NCI-H446 (cell line): Measurements from ENCODE around the gene FRMD3.

Experiments used
- DNase-seq, 2 experiments: peaks; one replicate each; lab custom pipeline; 2025; lab: John Stamatoyannopoulos, UW

The FRMD3 gene

DNA sequence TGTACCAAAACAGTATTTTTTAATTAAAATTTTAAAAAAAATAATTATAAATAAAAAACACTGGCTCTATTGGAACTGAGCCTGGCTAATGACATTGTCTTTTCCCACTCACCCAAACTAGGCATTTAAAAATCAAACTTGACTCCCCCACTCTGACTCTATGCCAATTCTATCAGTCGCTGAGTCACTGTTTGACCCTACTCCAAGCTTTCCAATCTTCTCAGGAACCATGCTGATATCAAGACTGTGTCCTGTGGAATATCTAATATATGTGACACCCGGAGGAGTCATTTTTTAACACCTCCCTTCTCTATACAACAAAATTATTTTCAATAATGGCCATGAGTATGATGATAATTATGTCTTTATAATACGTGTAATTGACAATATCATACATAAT, 303.7 kb downstream of the FRMD3 start:
- peak in 1 of 2 experiments; percentile 55 for DNase-seq

GRCh38 chr9:83233647-83234046, 304.6 kb downstream of the FRMD3 start:
- no peak for DNase-seq

DNA sequence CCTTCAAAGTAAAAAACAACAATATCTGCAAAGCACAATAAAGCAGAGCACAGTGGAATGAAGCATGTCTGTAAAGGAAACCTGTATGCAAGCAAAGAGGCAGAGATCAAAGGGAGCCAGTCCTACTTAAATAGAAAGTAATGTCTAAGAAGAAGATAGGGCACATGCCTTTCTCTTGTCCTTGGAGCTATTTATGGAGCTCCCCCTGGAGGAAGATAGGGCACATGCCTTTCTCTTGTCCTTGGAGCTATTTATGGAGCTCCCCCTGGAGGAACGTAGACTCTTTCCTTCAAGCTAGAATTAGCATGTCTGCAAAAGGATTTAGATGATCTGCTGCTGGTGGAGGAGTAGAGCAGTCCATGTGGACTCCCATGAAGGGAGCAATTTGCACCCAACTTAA, 307.2 kb downstream of the FRMD3 start:
- no peak for DNase-seq

- no peak for DNase-seq
These were observed 317.5 kb downstream of the FRMD3 start for GRCh38 chr9:83220730-83221129.

GRCh38 chr9:83219924-83220438, 318.2 kb downstream of the FRMD3 start:
- DNase-seq: no peak

- no peak for DNase-seq
These were observed 318.9 kb downstream of the FRMD3 start for GRCh38 chr9:83219154-83219923.

- DNase-seq: no peak
These were observed 319.6 kb downstream of the FRMD3 start for GRCh38 chr9:83218411-83219090.

- peak in 1 of 2 experiments; percentile 18 for DNase-seq
These were observed 328.9 kb downstream of the FRMD3 start for GRCh38 chr9:83209188-83209731.

- no peak for DNase-seq
These were observed 329.9 kb downstream of the FRMD3 start for GRCh38 chr9:83208065-83208850.

- no peak for DNase-seq
These were observed 334.2 kb downstream of the FRMD3 start for GRCh38 chr9:83204047-83204446.

GRCh38 chr9:83200531-83200930, 337.7 kb downstream of the FRMD3 start:
- no peak for DNase-seq

- no peak for DNase-seq
These were observed 338.4 kb downstream of the FRMD3 start for GRCh38 chr9:83199832-83200231.

DNA sequence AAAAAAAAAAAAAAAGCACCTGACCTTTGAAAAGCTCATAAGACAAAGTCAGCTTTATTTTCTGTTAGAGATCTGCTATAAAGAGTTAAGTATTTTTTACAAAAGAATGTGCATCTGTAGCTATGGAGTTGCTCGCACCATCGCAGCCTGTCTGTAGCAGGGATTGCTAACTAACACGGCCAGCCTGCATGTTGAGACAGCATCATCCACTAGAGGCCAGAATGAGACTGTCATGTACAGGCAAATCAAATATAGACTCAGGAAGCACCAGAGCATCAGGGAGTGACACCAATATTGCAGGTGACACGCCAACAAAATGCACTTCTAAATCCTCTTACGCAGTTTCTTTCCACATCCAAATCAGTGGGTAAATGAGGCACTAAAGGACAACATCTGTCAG, 339.0 kb downstream of the FRMD3 start:
- peak; percentile 9 to 53 for DNase-seq

GRCh38 chr9:83198371-83198770, 339.8 kb downstream of the FRMD3 start:
- DNase-seq: peak in 1 of 2 experiments; percentile 19

DNA sequence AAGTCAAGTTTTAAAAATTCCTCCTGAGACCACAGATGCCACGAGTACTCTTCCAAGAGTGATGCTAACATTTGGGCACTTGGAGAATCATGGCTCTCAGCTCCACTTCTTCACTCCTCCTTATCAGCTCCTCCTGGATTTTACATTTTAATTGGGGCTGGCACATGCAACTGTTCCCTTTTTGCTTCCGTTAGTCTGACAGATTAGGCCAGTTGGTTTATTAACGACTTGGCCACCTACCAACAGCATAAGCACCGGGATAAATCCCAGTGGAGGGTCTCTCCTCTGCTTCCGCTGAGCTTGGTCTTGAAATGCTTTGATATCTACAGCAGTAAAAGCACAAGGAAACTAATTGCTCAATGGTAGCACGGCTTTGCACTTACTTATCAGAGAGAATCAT, 340.6 kb downstream of the FRMD3 start:
- peak in 1 of 2 experiments; percentile 67 for DNase-seq

DNA sequence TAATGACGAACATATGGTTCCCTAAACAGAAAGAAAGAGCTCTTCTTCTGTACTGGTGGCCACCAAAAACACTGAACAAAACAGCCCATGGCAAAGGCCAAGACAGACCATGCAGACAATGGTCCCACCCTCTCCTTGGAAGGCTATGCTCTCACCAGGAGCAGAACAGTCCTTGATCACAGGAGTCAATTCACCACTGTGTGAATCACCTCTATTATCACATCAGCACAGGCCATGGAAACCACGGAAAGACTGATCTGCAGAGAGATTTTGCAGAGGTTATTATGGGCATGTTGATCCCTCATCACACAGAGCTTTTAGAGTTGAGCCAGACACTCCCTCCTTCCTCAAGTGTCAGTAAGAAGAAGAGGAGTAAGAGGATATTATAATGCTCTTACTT, 341.3 kb downstream of the FRMD3 start:
- no peak for DNase-seq
